GM10847 (cell line): ENCODE data around the gene SORBS1.

Experiments
- POLR2A ChIP-seq: IDR thresholded peaks from 2 replicates; pipeline ENCODE4 v1.6.1; 2011; ENCODE audit not compliant: insufficient read length; ENCODE audit errors: extremely low read depth

SORBS1 gene

DNA sequence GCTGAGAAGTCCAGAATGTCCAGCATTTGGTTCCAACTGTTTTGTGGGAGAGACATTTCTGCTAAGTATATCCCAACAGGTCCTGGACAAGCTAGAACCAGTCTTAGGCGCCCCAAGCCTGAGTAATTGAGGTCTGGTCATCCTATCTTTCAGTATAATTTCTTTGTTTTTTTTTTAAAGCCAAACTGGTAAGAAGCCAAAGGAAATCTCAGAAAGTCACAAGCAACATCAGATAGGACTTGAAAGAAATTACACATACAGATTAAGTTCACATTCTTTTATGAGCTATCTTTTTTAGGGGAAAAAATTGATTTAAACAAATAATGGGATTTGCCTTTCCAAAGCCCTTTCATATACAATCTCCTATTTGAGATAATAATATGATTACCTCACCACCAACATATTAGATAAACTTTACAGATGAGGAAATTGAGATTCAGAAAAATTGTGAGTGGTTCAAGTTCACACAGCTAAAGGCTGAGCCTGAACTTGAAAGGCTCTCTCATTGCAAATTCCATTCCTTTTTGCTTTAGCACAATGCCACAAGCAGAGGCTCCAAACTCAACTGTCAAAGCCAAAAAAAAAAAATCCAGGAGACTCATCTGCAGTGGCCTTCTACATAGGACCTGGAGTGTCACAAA lies 285.3 kb downstream of the SORBS1 start:
- no peak for TF ChIP-seq POLR2A

DNA sequence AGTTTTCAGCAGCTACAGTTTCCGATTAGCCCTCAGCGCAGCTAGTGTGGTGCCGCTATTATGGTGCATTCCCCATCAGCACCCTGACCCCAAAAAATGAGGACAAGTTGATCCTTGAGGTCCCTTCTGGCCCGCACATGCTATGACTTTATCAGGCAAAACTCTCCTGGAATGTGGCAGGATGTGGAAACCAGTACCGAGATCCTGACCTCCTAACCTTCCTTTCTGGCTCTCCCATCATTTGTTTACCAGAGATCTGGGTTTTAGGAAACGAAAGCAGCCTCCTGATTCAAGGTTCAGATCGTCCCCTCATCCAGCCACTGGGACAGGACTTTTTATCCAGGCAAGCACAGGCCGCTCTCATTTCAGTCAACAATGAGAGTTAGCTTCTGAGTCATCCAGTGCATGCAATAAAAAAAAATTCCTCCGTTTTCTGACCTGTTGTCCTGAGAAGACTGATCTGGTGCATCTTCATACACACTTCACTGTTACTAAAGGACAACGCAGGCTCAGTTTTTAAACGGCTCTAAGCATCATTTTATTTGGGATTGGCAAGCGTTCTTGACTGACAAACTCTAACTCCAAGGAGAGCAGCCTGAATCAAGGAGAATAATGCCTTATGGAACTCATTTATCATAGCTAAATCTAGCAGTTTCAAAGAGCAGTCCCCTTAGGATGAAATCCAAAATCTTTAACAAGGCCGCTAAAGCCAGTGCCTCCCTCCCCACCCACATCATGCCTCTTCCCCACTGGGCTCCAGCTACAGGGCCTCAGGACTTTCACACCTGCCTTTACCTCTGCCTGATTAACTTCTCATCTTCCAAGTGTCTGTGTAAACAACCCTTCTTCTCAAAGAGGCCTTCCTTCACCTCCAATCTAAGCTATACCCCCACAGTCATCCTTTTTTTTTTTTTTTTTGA lies 287.5 kb downstream of the SORBS1 start:
- no peak for TF ChIP-seq POLR2A

DNA sequence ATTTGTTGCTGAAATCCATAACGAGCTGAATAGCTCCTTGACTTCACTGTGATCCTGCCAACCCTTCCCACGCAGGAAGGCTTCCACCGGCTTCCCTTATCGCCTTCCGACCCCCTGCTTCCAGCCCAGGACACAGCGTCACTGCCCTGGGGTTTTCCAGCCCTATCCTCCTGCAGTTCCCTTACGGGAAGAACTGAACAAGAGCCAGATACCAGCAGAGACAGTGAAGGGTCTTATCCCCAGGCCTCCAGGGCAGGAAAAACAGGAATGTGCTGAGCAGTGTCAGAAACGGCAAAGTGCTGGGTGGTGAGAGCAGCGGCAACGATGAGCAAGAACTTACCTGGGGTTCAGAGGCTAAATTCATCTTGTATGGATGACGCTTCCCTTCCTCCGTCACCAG lies 292.7 kb downstream of the SORBS1 start:
- no peak for TF ChIP-seq POLR2A

DNA sequence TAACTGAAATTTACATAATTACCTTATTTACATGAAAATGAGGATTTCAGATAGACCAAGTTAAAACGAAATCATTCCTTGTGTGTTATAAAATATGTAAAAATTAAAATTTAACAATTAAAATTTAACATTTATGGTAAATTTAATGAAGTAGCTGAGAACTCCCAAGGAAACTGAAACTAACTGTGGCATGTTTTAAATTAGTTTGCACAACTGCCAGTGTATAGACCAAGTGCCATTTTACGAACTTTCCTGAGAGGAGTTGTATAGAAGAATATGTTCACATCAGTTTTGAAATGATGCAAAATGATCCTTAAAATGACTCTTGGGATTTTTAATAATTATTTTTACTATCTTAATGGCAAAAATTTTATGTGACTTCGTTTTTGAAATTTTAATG lies 293.9 kb downstream of the SORBS1 start:
- no peak for TF ChIP-seq POLR2A

DNA sequence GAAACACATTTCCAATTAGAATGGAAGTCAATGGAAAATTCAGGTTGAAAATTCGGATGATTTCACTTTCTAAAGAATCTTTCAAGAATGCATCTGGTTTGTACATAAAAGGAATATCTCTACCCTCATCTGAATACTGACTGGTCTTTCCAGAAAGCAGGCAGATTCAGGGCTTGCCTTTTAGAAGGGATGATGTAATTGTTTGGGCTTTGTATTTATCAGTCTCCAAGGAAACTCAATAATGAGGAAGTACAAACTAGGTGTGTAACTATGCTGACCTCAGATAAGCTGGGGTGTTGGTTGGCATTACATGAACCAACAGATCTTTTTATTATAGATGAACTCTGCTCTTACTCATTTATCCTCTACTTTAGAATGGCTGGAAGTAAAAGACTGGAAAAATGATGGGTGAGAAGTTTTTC lies 294.5 kb downstream of the SORBS1 start:
- TF ChIP-seq POLR2A, result no peak

DNA sequence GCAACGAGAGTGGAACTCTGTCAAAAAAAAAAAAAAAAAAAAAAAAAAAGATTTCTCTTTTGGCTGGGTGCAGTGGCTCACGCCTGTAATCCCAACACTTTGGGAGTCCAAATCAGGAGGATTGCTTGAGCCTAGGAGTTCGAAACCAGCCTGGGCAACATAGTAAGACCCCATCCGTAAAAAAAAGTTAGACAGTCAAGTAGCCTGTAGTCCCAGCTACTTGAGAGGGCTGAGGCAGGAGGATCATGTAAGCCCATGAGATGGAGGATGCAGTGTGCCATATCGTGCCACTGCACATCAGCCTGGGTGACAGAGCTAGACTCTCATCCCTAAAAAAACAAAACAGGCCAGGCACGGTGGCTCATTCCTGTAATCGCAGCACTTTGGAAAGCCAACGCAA lies 295.6 kb downstream of the SORBS1 start:
- no peak for TF ChIP-seq POLR2A

DNA sequence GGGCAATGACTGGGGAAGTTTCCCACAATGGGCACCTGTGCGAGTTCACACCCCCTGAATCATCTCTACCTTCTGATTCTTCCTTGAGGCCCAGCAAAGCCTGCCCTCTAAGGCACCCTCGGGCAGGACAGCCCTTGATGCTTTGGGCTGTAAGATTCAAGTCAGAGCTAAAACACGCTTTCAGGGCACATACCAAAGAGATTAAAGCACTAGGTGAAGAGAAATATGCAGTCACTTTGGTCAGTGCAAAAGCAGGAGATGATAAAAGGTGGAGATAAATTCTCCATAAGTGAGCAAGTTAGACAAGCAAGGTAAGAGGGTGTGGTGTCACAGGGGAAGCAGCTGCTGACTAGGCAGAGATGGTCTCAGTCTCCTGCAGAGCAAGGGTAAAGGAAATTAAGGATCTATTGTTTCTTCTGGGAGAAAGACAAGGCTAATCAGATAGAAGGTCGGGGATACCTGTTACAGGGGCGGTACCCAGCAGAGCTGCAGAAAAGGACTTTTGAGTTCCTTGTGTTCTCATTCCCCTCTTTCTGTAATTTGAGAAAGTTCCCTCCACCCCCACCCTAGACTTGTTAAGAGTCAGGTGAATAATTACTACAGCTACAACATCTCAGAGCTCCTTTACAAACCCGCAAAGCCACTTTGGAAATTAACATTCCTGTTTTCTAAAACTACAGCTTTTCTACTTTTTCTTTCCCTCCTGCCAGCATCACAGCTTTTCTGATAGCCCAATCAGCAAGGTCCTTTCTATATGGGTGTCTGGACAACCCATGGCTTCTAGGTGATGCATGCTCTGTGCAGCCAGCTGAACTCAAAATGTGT lies 296.7 kb downstream of the SORBS1 start:
- TF ChIP-seq POLR2A, result no peak

DNA sequence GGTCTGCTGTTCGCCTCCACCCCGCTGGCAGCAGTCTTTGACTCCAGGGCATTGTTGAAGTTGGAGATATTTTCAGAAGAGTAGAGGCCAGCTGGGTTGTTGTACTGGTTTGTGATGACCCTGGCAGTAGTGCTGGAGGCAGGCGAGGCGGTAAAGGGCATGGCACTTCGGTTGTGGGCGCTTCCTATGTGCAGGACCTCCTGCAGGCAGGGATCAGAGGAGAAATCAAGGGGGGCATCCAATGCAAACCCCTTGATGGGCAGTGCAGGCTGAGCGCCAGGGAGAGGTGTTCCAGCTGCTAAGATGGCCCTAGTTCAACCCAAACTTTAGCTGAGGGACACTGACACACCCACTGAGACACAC lies 297.3 kb downstream of the SORBS1 start:
- no peak for TF ChIP-seq POLR2A

DNA sequence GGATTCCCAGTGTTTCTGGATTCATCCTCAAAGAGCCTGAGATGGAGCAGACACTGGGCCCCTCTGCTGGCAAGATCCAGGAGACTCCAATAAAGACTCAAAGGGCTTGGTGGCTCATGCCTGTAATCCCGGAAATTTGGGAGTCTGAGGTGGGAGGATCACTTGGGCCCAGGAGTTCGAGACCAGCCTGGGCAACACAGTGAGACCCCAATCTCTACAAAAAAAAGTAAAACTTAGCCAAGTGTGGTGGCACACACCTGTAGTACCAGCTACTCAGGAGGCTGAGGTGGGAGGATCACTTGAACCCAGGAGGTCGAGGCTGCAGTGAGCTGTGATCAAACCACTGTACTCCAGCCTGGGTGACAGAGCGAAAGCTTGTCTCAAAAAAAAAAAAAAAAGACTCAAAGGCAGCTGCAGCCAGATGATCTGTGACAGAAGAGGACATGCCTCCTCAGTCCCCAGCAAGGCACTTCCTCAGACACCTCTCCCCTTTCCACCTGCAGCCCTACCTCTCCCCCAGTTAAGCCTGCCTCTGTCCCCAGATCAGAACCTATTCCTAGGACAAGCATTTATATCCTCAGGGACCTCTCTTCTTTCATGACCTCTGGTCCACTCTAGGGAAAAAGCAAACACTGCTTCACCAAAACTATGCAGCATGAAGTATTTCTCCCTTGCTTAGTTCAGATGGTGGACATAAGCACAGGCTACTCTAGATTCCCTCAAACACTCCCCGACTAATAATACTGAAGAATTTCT lies 298.2 kb downstream of the SORBS1 start:
- no peak for TF ChIP-seq POLR2A

DNA sequence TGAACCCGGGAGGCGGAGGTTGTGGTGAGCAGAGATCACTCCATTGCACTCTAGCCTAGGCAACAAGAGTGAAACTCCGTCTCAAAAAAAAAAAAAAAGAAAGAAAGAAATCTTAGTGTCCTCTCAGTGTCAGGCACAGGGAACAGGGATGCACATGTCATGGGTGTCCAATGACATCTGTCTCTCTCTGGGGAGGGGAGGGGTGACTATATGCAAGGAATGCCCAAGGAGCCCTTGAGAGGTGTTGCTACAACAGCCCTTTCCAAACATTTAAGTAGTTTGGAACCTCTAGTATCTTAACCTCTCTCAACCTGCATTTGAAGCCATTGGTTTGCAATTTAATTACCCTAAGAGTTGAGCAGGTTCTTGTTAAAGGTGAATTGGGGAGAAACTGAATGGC lies 299.2 kb downstream of the SORBS1 start:
- no peak for TF ChIP-seq POLR2A
